PFSK-1 (cell line): ENCODE measurements around the gene FOXS1.

ENCODE experiments used
- POLR2AphosphoS5 ChIP-seq: IDR thresholded peaks from 2 replicates; pipeline ENCODE4 v1.6.1; 2012; ENCODE audit warnings: low read depth, mild to moderate bottlenecking, control low read depth, low read length, moderate library complexity
- REST ChIP-seq, 2 experiments: IDR thresholded peaks; 2 replicates each; pipeline versions ENCODE4 v1.6.1 to v1.8.0; 2011 to 2012; ENCODE audit warnings: low read depth in 2 of 2, low read length in 2 of 2, control low read depth in 1 of 2, inconsistent platforms in 1 of 2, mild to moderate bottlenecking in 1 of 2, moderate library complexity in 1 of 2; ENCODE audit not compliant: insufficient read depth in 1 of 2
- SIN3A ChIP-seq: IDR thresholded peaks from 2 replicates; pipeline ENCODE4 v1.6.1; 2012; ENCODE audit warnings: mild to moderate bottlenecking, low read length, moderate library complexity, borderline replicate concordance; ENCODE audit not compliant: insufficient read depth
- TAF1 ChIP-seq: IDR thresholded peaks from 2 replicates; pipeline ENCODE4 v1.6.1; 2012; ENCODE audit warnings: low read length, control low read depth, borderline replicate concordance; ENCODE audit not compliant: insufficient read depth

- no peak for TF ChIP-seq TAF1
- TF ChIP-seq POLR2AphosphoS5 = no peak
- no peak for TF ChIP-seq REST (IDR thresholded peaks at IDR 0.05; ENCODE audit: insufficient read depth in 1 of 2, low read depth in 2 of 2, low read length in 2 of 2)
- TF ChIP-seq SIN3A = no peak
Measured at GRCh38 chr20:31844737-31845299, 586 bp downstream of the FOXS1 start.
